NT2/D1 (cell line): ENCODE data around the gene NUDT1.

Experiments used
- DNase-seq: peaks from one replicate; pipeline ENCODE4 v3.0.0-alpha.2; 2011; ENCODE audit warnings: low read depth, low spot score
- H3K27me3 ChIP-seq: 2 replicates; pipeline ENCODE4 v1.6.0; 2011; ENCODE audit warnings: mild to moderate bottlenecking; ENCODE audit not compliant: insufficient read length, insufficient read depth
- H3K36me3 ChIP-seq: 2 replicates; pipeline ENCODE4 v1.6.1; 2011; ENCODE audit warnings: mild to moderate bottlenecking, low read length, mixed read lengths; ENCODE audit not compliant: insufficient read depth, insufficient read length
- H3K4me1 ChIP-seq: 2 replicates; pipeline ENCODE4 v1.5.1; 2011; ENCODE audit not compliant: insufficient read depth, insufficient read length
- H3K4me3 ChIP-seq: 2 replicates; pipeline ENCODE4 v1.5.1; 2011; ENCODE audit warnings: low read depth; ENCODE audit not compliant: insufficient read length
- H3K9ac ChIP-seq: 2 replicates; pipeline ENCODE4 v1.6.0; 2011; ENCODE audit warnings: low read depth; ENCODE audit not compliant: insufficient read length
- H3K9me3 ChIP-seq: 2 replicates; pipeline ENCODE4 v1.5.1; 2011; ENCODE audit warnings: mild to moderate bottlenecking, low read length; ENCODE audit not compliant: insufficient read depth
- SUZ12 ChIP-seq: IDR thresholded peaks from 2 replicates; pipeline ENCODE4 v1.6.1; 2011; ENCODE audit not compliant: insufficient read length, insufficient read depth; ENCODE audit errors: extremely low read depth
- YY1 ChIP-seq: IDR thresholded peaks from 2 replicates; pipeline ENCODE4 v1.6.1; 2011; ENCODE audit not compliant: insufficient read length, insufficient read depth
- ZNF274 ChIP-seq: IDR thresholded peaks from 2 replicates; pipeline ENCODE4 v1.6.1; 2011; ENCODE audit warnings: mild to moderate bottlenecking, low read depth, low read length

NUDT1 gene

DNA sequence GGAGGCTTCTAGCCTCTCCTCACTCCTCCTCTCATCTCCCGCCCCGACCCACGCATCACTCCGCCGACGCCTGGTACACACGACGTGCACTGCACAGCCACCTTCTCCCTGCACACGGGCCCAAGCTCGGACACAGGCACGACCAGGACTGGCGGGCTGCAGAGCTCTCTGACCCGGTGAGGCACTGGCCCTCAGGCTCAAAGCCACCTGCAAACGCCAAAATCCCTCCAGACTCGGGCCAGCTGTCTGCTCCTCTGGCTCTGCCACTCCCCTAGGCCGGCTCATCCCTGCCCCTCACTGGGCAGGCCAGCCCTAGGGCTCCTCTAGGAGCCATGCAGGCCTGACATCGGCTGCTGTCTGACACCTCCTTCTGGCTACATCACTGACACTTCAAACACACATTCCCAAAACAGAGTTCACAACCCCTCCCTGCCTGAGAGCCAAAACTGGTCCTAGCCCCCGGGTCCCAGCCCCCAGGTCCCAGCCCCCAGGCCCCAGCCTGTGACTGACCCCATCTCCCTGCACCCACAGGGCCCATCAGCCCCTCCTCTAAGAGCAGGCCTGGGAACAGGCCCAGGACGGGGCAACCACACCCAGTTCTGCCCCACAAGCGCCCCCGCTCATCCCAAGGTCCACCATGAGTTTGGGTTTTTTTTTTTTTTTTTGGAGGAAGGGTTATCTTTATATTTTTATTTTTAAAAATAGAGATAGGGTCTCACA is 44.4 kb upstream of the NUDT1 start:
- peaks cover 92% of the 10 kb centered on the region for H3K36me3 ChIP-seq
- no peak for DNase-seq
- peaks cover 31% of the 10 kb centered on the region for H3K9me3 ChIP-seq
- TF ChIP-seq SUZ12 (no peak), ZNF274 (no peak), YY1 (no peak)
- no peak overlapping the region for H3K4me3 ChIP-seq
- H3K4me1 ChIP-seq = peaks cover 2% of the 10 kb centered on the region
- H3K9ac ChIP-seq = no peak overlapping the region
- H3K27me3 ChIP-seq = no peaks in the 10 kb centered on the region

DNA sequence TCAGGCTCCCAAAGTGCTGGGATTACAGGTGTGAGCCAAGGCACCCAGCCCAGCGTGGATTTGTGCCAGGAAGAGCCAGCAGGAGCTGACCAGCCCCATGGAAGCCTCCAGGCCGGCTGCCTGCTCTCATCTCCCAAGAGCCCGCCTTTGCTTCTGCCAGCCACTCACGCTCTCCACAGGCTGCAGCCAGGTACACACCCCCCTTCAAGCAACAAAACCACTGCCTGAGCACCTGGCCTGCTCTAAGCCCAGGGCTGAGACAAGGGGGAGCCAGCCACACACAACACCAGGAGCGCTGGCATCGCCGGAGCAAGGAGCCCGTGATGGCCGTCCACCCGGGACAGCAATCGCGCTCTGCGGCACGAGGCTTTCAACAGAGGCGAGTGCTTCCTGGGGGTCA is 43.8 kb upstream of the NUDT1 start:
- Histone ChIP-seq H3K9ac (no peak overlapping the region), H3K27me3 (no peaks in the 10 kb centered on the region), H3K36me3 (peaks cover 94% of the 10 kb centered on the region), H3K9me3 (peaks cover 31% of the 10 kb centered on the region), H3K4me1 (peaks cover 4% of the 10 kb centered on the region), H3K4me3 (no peak overlapping the region)
- no peak for TF ChIP-seq YY1
- no peak for TF ChIP-seq SUZ12
- TF ChIP-seq ZNF274 = no peak
- no peak for DNase-seq

DNA sequence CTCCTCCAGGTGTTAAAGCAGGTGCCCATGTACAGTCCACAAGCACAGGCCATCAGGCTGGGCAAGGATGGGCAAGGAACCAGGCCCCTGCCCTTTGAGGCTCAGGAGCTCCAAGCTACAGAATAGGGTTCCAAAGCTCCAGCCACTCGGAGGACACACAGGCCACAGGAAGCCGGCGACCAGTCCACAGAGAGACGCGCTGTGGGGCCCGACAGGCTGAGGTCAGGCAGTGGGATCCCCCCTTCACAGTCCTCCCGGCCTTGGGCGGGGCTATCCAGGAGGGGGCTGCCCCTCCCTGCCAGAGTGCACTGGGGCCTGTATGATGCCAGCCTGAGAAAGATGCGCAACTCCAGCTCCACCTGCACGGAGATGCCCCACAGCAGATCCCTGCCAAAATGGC is 43.3 kb upstream of the NUDT1 start:
- H3K27me3 ChIP-seq = no peaks in the 10 kb centered on the region
- H3K4me3 ChIP-seq = no peak overlapping the region
- no peak overlapping the region for H3K9ac ChIP-seq
- peaks cover 31% of the 10 kb centered on the region for H3K9me3 ChIP-seq
- TF ChIP-seq ZNF274 (no peak), SUZ12 (no peak), YY1 (no peak)
- H3K4me1 ChIP-seq = peaks cover 4% of the 10 kb centered on the region
- DNase-seq = no peak
- H3K36me3 ChIP-seq = peaks cover 89% of the 10 kb centered on the region

DNA sequence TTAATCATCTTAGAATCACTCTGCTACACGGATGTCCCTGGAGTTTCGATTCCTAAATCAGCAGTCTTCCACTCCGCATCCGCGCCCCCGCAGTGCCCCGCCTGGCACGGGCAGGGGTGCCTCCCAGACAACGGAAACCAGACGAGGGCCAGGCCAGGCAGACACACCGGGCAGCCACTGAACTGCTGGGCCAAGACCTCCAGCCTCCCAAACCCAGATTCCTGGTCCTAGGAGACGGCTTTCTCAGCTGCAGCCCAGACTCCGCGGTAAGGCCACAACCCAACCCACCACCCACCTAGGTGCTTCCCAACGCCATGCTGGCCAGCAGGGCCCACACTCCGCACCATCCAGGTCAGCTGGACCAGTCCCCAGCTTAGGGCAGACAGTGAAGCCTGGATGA is 42.5 kb upstream of the NUDT1 start:
- no peak for DNase-seq
- TF ChIP-seq ZNF274 (no peak), SUZ12 (no peak), YY1 (no peak)
- H3K4me1 ChIP-seq = peaks cover 4% of the 10 kb centered on the region
- H3K27me3 ChIP-seq = no peaks in the 10 kb centered on the region
- no peak overlapping the region for H3K9ac ChIP-seq
- peaks cover 82% of the 10 kb centered on the region for H3K36me3 ChIP-seq
- peaks cover 31% of the 10 kb centered on the region for H3K9me3 ChIP-seq
- no peak overlapping the region for H3K4me3 ChIP-seq

DNA sequence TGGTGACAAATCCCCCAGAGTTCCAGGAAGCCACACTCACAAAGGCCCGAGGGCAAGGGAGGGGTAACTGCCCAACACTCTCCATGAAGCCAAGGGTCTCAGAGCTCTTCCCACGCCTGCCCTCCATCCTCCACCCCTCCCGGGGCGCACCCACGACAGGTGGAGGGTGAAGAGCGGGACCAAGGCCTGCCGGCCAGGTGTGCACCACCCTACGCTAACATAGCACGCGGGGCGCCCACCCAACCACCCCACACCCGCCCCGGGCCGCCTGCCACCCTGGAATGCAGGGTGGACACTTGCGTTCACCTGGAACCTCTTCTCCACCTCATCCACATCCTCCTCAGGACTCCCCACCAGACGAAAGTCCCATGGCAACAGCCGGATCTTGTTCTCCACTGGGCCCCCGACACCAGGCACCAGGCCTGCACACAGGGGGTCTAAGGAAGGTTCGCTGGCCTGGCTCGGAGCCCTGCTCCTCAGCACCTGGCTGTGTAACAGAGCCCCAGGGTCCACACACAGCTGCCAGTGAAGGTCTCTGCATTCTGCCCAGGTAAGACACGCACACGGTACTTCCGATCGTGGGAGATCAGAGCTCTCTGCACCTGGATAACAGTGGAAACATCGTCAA is 42.0 kb upstream of the NUDT1 start:
- DNase-seq = no peak

DNA sequence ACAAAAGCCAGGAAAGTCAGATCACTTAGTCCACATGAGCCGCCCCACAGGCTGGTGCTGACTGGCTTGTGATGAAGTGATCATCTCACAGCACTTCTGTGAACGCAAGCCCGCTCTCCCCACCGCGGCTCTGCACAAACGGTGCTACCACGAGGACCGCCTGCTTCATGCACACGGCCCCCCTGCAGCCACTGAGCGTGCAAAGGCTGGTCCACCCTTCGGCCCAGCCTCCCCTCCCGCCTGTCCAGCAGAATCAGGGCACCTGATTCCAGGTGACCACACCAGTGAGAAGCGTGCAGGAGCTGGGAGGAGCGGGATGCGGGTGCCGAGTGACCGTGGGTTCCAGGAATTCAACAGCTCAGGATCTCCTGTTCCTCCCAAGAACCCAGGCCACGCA is 41.4 kb upstream of the NUDT1 start:
- Histone ChIP-seq H3K9ac (no peak overlapping the region), H3K27me3 (no peaks in the 10 kb centered on the region), H3K4me1 (peaks cover 9% of the 10 kb centered on the region), H3K4me3 (no peak overlapping the region), H3K36me3 (peaks cover 83% of the 10 kb centered on the region), H3K9me3 (peaks cover 22% of the 10 kb centered on the region)
- TF ChIP-seq SUZ12 (no peak), ZNF274 (no peak), YY1 (no peak)
- DNase-seq = no peak

More for the DNA sequence above, 42.0 kb upstream of the NUDT1 start:
- Histone ChIP-seq H3K27me3 (no peaks in the 10 kb centered on the region), H3K4me1 (peaks cover 4% of the 10 kb centered on the region), H3K9ac (no peak overlapping the region), H3K9me3 (peaks cover 27% of the 10 kb centered on the region), H3K4me3 (no peak overlapping the region), H3K36me3 (peaks cover 81% of the 10 kb centered on the region)
- TF ChIP-seq SUZ12 = no peak

DNA sequence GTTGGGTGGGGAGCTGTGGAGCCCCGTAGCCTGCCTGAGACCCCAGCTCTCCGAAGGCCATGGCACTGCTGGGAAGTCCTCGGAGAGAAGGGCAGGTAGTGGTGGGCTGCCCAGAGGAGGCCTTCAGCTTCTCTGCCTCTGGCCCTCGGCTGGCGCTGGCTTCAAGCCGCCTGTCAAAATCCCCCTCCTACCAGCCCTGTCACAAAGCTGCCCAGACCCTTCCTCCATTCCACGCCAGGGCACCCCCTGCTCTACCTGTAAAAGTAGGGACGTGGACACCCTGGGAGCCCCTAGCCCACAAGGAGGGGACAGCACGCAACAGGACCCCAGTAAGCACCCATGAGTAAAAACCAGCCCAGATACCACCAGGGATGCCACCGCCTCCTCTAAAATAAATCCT is 40.9 kb upstream of the NUDT1 start:
- H3K27me3 ChIP-seq = no peaks in the 10 kb centered on the region
- peaks cover 80% of the 10 kb centered on the region for H3K36me3 ChIP-seq
- no peak overlapping the region for H3K4me3 ChIP-seq
- no peak overlapping the region for H3K9ac ChIP-seq
- DNase-seq = no peak
- H3K4me1 ChIP-seq = peaks cover 9% of the 10 kb centered on the region
- H3K9me3 ChIP-seq = peaks cover 17% of the 10 kb centered on the region; the same call in 1 of the 2 replicates
- no peak for TF ChIP-seq SUZ12
